ENCODE data around the gene SDR39U1.

SDR39U1 gene

GRCh38 chr14:24408764-24409163, 33.8 kb downstream of the SDR39U1 start:
- H3K79me1 ChIP-seq (ENCODE audit: low read length), result no peaks in the 10 kb centered on the region

DNA sequence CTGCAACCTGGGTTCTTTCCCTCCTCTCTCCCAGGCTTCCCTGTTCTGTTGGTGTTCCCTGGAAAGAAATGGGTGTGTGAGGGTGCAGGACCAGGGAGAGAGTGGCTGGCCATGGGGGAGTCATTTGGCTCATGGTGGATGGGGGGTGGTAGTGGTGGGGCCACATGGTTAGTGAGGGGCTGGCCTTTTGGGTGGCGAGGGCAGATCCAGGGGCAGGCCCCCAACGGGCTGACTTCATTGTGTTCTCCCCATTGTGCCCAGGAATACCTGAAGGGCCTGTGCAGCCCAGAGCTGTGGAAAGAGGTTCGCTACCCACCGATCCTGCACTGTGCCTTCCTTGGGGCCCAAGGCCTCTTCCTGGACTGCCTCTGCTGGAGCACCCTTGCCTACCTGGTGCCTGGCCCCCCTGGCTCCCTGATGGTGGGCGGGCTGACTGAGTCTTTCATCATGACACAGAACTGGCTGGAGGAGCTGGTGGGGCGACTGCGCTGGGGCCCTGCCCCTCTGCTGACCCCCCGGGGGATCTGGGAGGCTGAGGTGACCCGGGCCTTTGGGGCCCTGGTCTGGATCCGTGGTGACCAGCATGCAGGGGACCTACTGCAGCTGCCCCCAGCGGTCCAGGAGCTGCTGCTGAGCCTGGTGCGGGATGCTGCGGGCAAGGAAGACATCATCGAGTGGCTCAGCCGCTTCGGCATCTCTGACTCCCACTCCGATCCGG, 34.8 kb downstream of the SDR39U1 start:
- no peak overlapping the region for H2BK5ac ChIP-seq (ENCODE audit: low read depth, low read length, poor library complexity)
- no peaks in the 10 kb centered on the region for H3K79me1 ChIP-seq (ENCODE audit: low read length)
- no peak overlapping the region for H3K9ac ChIP-seq (ENCODE audit: low read length)
- no peak overlapping the region for H4K91ac ChIP-seq (ENCODE audit: low read depth, low read length)
- H2BK120ac ChIP-seq (ENCODE audit: insufficient read depth, low read length, poor library complexity), result no peak overlapping the region
- H3K9me3 ChIP-seq (ENCODE audit: insufficient read depth, low read depth, low read length), result no peaks in the 10 kb centered on the region
- H3K4me2 ChIP-seq (ENCODE audit: low read length), result no peak overlapping the region
- no peak overlapping the region for H3K27ac ChIP-seq (ENCODE audit: low read depth, low read length)
- no peak for DNase-seq
- H3K79me2 ChIP-seq (ENCODE audit: control insufficient read depth, insufficient read depth, low read length, poor library complexity), result no peaks in the 10 kb centered on the region
- H2BK12ac ChIP-seq (ENCODE audit: low read length), result no peak overlapping the region
- H2AFZ ChIP-seq (ENCODE audit: insufficient read depth, low read length, poor library complexity), result no peak overlapping the region
- H4K8ac ChIP-seq (ENCODE audit: low read depth, low read length), result no peak overlapping the region
- WGBS (ENCODE audit: extremely low coverage, insufficient coverage, insufficient read length), result no CpG with 5 or more reads among the region's 18 CpGs
- no peak overlapping the region for H3K18ac ChIP-seq (ENCODE audit: low read length)
- peaks cover 2 to 9% of the 10 kb centered on the region in 2 experiments for H3K4me1 ChIP-seq (ENCODE audit: control insufficient read depth in 1 of 2, insufficient read depth in 2 of 2, low read length in 2 of 2)
- no peak overlapping the region for H2AK5ac ChIP-seq (ENCODE audit: low read length)
- no peak overlapping the region for H3K23ac ChIP-seq (ENCODE audit: low read length)
- no peak overlapping the region for H3K4ac ChIP-seq (ENCODE audit: low read depth, low read length)
- no peak overlapping the region for H4K12ac ChIP-seq (ENCODE audit: low read depth, low read length)
- H3K4me3 ChIP-seq (ENCODE audit: low read depth, low read length), result no peak overlapping the region
- no peak overlapping the region for H3K14ac ChIP-seq (ENCODE audit: low read length)
- H3K27me3 ChIP-seq (ENCODE audit: insufficient read depth, low read length), result no peaks in the 10 kb centered on the region
- peaks cover 51 to 60% of the 10 kb centered on the region in 2 experiments for H3K36me3 ChIP-seq (ENCODE audit: control insufficient read depth in 1 of 2, insufficient read depth in 2 of 2, low read length in 2 of 2)

More at GRCh38 chr14:24408764-24409163, 33.8 kb downstream of the SDR39U1 start:
- H3K4me2 ChIP-seq (ENCODE audit: low read length), result no peak overlapping the region
- H4K12ac ChIP-seq (ENCODE audit: low read depth, low read length), result no peak overlapping the region
- no peak overlapping the region for H2BK120ac ChIP-seq (ENCODE audit: insufficient read depth, low read length, poor library complexity)
- H3K9ac ChIP-seq (ENCODE audit: low read length), result no peak overlapping the region
- H2AK5ac ChIP-seq (ENCODE audit: low read length), result no peak overlapping the region
- no peak overlapping the region for H2BK5ac ChIP-seq (ENCODE audit: low read depth, low read length, poor library complexity)
- H3K36me3 ChIP-seq (ENCODE audit: control insufficient read depth in 1 of 2, insufficient read depth in 2 of 2, low read length in 2 of 2), result peaks cover 57 to 65% of the 10 kb centered on the region in 2 experiments
- no peak overlapping the region for H3K23ac ChIP-seq (ENCODE audit: low read length)
- H3K79me2 ChIP-seq (ENCODE audit: control insufficient read depth, insufficient read depth, low read length, poor library complexity), result no peaks in the 10 kb centered on the region
- H3K9me3 ChIP-seq (ENCODE audit: insufficient read depth, low read depth, low read length), result no peaks in the 10 kb centered on the region
- DNase-seq, result no peak
- H3K18ac ChIP-seq (ENCODE audit: low read length), result no peak overlapping the region
- no peak overlapping the region for H3K27ac ChIP-seq (ENCODE audit: low read depth, low read length)
- no peak overlapping the region for H3K14ac ChIP-seq (ENCODE audit: low read length)
- no peak overlapping the region for H3K4ac ChIP-seq (ENCODE audit: low read depth, low read length)
- no peak overlapping the region for H4K91ac ChIP-seq (ENCODE audit: low read depth, low read length)
- peaks cover 0 to under 1% of the 10 kb centered on the region in 2 experiments for H3K4me1 ChIP-seq (ENCODE audit: control insufficient read depth in 1 of 2, insufficient read depth in 2 of 2, low read length in 2 of 2)
- no peak overlapping the region for H3K4me3 ChIP-seq (ENCODE audit: low read depth, low read length)
- no peak overlapping the region for H2BK12ac ChIP-seq (ENCODE audit: low read length)
- H3K27me3 ChIP-seq (ENCODE audit: insufficient read depth, low read length), result no peaks in the 10 kb centered on the region
- no peak overlapping the region for H2AFZ ChIP-seq (ENCODE audit: insufficient read depth, low read length, poor library complexity)
- no peak overlapping the region for H4K8ac ChIP-seq (ENCODE audit: low read depth, low read length)
- WGBS (ENCODE audit: extremely low coverage, insufficient coverage, insufficient read length), result no CpG with 5 or more reads among the region's 3 CpGs

DNA sequence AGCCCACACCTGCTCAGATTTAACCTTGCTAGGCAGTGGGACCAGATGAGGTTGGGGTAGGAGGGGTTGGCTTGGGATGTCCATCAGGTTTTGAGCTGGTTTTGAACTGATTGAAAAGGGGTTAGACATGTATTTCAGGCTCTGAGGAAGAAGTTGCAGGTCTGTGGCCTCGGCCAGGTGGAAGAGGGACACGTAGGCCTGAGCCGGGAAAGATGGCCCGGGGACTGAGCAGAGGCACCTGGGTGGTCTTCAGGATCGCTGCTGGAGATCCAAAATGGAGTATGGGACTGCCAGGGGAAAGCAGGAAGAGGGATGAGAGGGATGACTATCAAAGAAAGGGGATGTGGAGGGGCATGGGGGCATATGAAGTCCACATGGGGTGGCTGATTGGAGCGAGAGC, 36.2 kb downstream of the SDR39U1 start:
- H3K4ac ChIP-seq (ENCODE audit: low read depth, low read length), result no peak overlapping the region
- H3K79me1 ChIP-seq (ENCODE audit: low read length), result no peaks in the 10 kb centered on the region
- peaks cover 2 to 10% of the 10 kb centered on the region in 2 experiments for H3K4me1 ChIP-seq (ENCODE audit: control insufficient read depth in 1 of 2, insufficient read depth in 2 of 2, low read length in 2 of 2)
- no peak overlapping the region for H3K14ac ChIP-seq (ENCODE audit: low read length)
- WGBS (ENCODE audit: extremely low coverage, insufficient coverage, insufficient read length), result no CpG with 5 or more reads among the region's 6 CpGs
- H4K91ac ChIP-seq (ENCODE audit: low read depth, low read length), result no peak overlapping the region
- peaks cover 44 to 51% of the 10 kb centered on the region in 2 experiments for H3K36me3 ChIP-seq (ENCODE audit: control insufficient read depth in 1 of 2, insufficient read depth in 2 of 2, low read length in 2 of 2)
- no peak overlapping the region for H3K9ac ChIP-seq (ENCODE audit: low read length)
- H3K27ac ChIP-seq (ENCODE audit: low read depth, low read length), result no peak overlapping the region
- no peaks in the 10 kb centered on the region for H3K27me3 ChIP-seq (ENCODE audit: insufficient read depth, low read length)
- no peak overlapping the region for H2BK5ac ChIP-seq (ENCODE audit: low read depth, low read length, poor library complexity)
- DNase-seq, result no peak
- H3K23ac ChIP-seq (ENCODE audit: low read length), result no peak overlapping the region
- H3K4me3 ChIP-seq (ENCODE audit: low read depth, low read length), result no peak overlapping the region
- no peak overlapping the region for H3K18ac ChIP-seq (ENCODE audit: low read length)
- H4K12ac ChIP-seq (ENCODE audit: low read depth, low read length), result no peak overlapping the region
- H2AFZ ChIP-seq (ENCODE audit: insufficient read depth, low read length, poor library complexity), result no peak overlapping the region
- H2BK12ac ChIP-seq (ENCODE audit: low read length), result no peak overlapping the region
- no peak overlapping the region for H2BK120ac ChIP-seq (ENCODE audit: insufficient read depth, low read length, poor library complexity)
- H3K4me2 ChIP-seq (ENCODE audit: low read length), result no peak overlapping the region
- no peak overlapping the region for H2AK5ac ChIP-seq (ENCODE audit: low read length)
- no peaks in the 10 kb centered on the region for H3K9me3 ChIP-seq (ENCODE audit: insufficient read depth, low read depth, low read length)
- H4K8ac ChIP-seq (ENCODE audit: low read depth, low read length), result no peak overlapping the region
- no peaks in the 10 kb centered on the region for H3K79me2 ChIP-seq (ENCODE audit: control insufficient read depth, insufficient read depth, low read length, poor library complexity)

- H3K27ac ChIP-seq (ENCODE audit: low read depth, low read length), result no peak overlapping the region
- H3K79me2 ChIP-seq (ENCODE audit: control insufficient read depth, insufficient read depth, low read length, poor library complexity), result no peaks in the 10 kb centered on the region
- H4K12ac ChIP-seq (ENCODE audit: low read depth, low read length), result no peak overlapping the region
- H3K9ac ChIP-seq (ENCODE audit: low read length), result no peak overlapping the region
- no peak overlapping the region for H3K18ac ChIP-seq (ENCODE audit: low read length)
- no peak overlapping the region for H3K4me3 ChIP-seq (ENCODE audit: low read depth, low read length)
- no peak overlapping the region for H4K91ac ChIP-seq (ENCODE audit: low read depth, low read length)
- H2BK5ac ChIP-seq (ENCODE audit: low read depth, low read length, poor library complexity), result no peak overlapping the region
- no peak overlapping the region for H4K8ac ChIP-seq (ENCODE audit: low read depth, low read length)
- no peaks in the 10 kb centered on the region for H3K79me1 ChIP-seq (ENCODE audit: low read length)
- no peak overlapping the region for H2AK5ac ChIP-seq (ENCODE audit: low read length)
- no peak overlapping the region for H3K4me2 ChIP-seq (ENCODE audit: low read length)
- H2BK120ac ChIP-seq (ENCODE audit: insufficient read depth, low read length, poor library complexity), result no peak overlapping the region
- H3K9me3 ChIP-seq (ENCODE audit: insufficient read depth, low read depth, low read length), result no peaks in the 10 kb centered on the region
- no peaks in the 10 kb centered on the region for H3K27me3 ChIP-seq (ENCODE audit: insufficient read depth, low read length)
- no peak overlapping the region for H3K23ac ChIP-seq (ENCODE audit: low read length)
- peaks cover 9 to 17% of the 10 kb centered on the region in 2 experiments for H3K4me1 ChIP-seq (ENCODE audit: control insufficient read depth in 1 of 2, insufficient read depth in 2 of 2, low read length in 2 of 2)
- no peak overlapping the region for H2BK12ac ChIP-seq (ENCODE audit: low read length)
- WGBS (ENCODE audit: extremely low coverage, insufficient coverage, insufficient read length), result no CpG with 5 or more reads among the region's 4 CpGs
- H2AFZ ChIP-seq (ENCODE audit: insufficient read depth, low read length, poor library complexity), result no peak overlapping the region
- H3K36me3 ChIP-seq (ENCODE audit: control insufficient read depth in 1 of 2, insufficient read depth in 2 of 2, low read length in 2 of 2), result peaks cover 31 to 35% of the 10 kb centered on the region in 2 experiments
- DNase-seq, result no peak
- no peak overlapping the region for H3K14ac ChIP-seq (ENCODE audit: low read length)
- no peak overlapping the region for H3K4ac ChIP-seq (ENCODE audit: low read depth, low read length)
Observed at GRCh38 chr14:24404814-24405213, 37.8 kb downstream of the SDR39U1 start.
